Neural cell (in vitro differentiated cells): ENCODE data around the gene SHPK. TPM values are rescaled to one million over a fixed set of nuclear protein-coding genes. Genes with fewer than 3 reads are reported as not detected.

Experiments
- H2AFZ ChIP-seq: fragments of 200-600, 300-800 bp; sonication (generic), shearing (Covaris generic); 2 replicates; pipeline ENCODE4 v1.6.0; 2014; ENCODE audit warnings: low read depth, mild to moderate bottlenecking, antibody characterized with exemption, low read length, moderate library complexity
- H3F3A ChIP-seq: fragments of 200-600 bp; shearing (Covaris generic); 2 replicates; pipeline ENCODE4 v1.6.1; 2016; ENCODE audit warnings: mild to moderate bottlenecking, moderate library complexity, mixed read lengths, antibody characterized with exemption, low read length; ENCODE audit not compliant: insufficient read depth, poor library complexity, severe bottlenecking
- H3K27ac ChIP-seq: fragments of 200-600, 300-800 bp; sonication (generic), shearing (Covaris generic); 2 replicates; pipeline ENCODE4 v1.5.1; 2014; ENCODE audit warnings: mild to moderate bottlenecking, low read length, moderate library complexity
- H3K27me3 ChIP-seq: fragments of 300-800, 200-600 bp; sonication (generic), shearing (Covaris generic); 2 replicates; pipeline ENCODE4 v1.6.0; 2014; ENCODE audit warnings: mild to moderate bottlenecking, low read depth, low read length, moderate library complexity; ENCODE audit not compliant: insufficient read depth
- H3K36me3 ChIP-seq: fragments of 300-800, 200-600 bp; sonication (generic), shearing (Covaris generic); 2 replicates; pipeline ENCODE4 v1.5.1; 2014; ENCODE audit warnings: mild to moderate bottlenecking, antibody characterized with exemption, low read length, moderate library complexity; ENCODE audit not compliant: insufficient read depth
- H3K4me2 ChIP-seq: fragments of 300-800, 200-600 bp; sonication (generic), shearing (Covaris generic); 2 replicates; pipeline ENCODE4 v1.6.0; 2014; ENCODE audit warnings: mild to moderate bottlenecking, low read length
- H3K4me3 ChIP-seq: fragments of 300-800, 200-600 bp; sonication (generic), shearing (Covaris generic); 2 replicates; pipeline ENCODE4 v1.5.1; 2014; ENCODE audit warnings: mild to moderate bottlenecking, low read length, moderate library complexity
- H3K79me2 ChIP-seq: fragments of 200-600 bp; shearing (Covaris generic); replicated peaks from 2 replicates; pipeline ENCODE4 v1.6.0; 2014; ENCODE audit warnings: mild to moderate bottlenecking, low read length, moderate library complexity; ENCODE audit not compliant: insufficient read depth
- H3K9ac ChIP-seq: fragments of 300-800, 200-600 bp; sonication (generic), shearing (Covaris generic); 2 replicates; pipeline ENCODE4 v1.6.1; 2016; ENCODE audit warnings: mild to moderate bottlenecking, low read length, mixed read lengths
- H3K9me2 ChIP-seq: fragments of 200-600 bp; shearing (Covaris generic); 2 replicates; pipeline ENCODE4 v1.6.1; 2016; ENCODE audit warnings: mild to moderate bottlenecking, low read length, mixed read lengths; ENCODE audit not compliant: insufficient read depth
- H3K9me3 ChIP-seq: fragments of 200-600, 300-800 bp; sonication (generic), shearing (Covaris generic); 2 replicates; pipeline ENCODE4 v1.6.1; 2016; ENCODE audit warnings: mild to moderate bottlenecking, mixed run types, low read length, moderate library complexity, mixed read lengths
- H4K20me1 ChIP-seq: fragments of 200-600 bp; shearing (Covaris generic); 2 replicates; pipeline ENCODE4 v1.6.1; 2016; ENCODE audit warnings: mild to moderate bottlenecking, mixed run types; ENCODE audit not compliant: insufficient read depth
- EP300 ChIP-seq: fragments of 450-650 bp; conservative IDR thresholded peaks from 2 replicates; pipeline ENCODE4 v1.6.1; 2014; ENCODE audit warnings: antibody characterized with exemption, mild to moderate bottlenecking, moderate library complexity; ENCODE audit not compliant: poor library complexity, severe bottlenecking
- EZH2 ChIP-seq: fragments of 200-600, 300-800 bp; shearing (Covaris generic), sonication (generic); IDR thresholded peaks from 2 replicates; pipeline ENCODE4 v1.6.1; 2014; ENCODE audit warnings: antibody characterized with exemption, low read length, borderline replicate concordance, mild to moderate bottlenecking; ENCODE audit not compliant: insufficient read depth, poor library complexity, severe bottlenecking
- MXI1 ChIP-seq: fragments of 450-650 bp; conservative IDR thresholded peaks from 2 replicates; pipeline ENCODE4 v1.6.1; 2014; ENCODE audit warnings: antibody characterized with exemption, mild to moderate bottlenecking; ENCODE audit not compliant: poor library complexity, severe bottlenecking
- POLR2AphosphoS5 ChIP-seq: IDR thresholded peaks from 2 replicates; pipeline ENCODE4 v1.6.1; 2012
- RAD21 ChIP-seq: fragments of 450-650 bp; conservative IDR thresholded peaks from 2 replicates; pipeline ENCODE4 v1.6.1; 2014; ENCODE audit warnings: antibody characterized with exemption, mild to moderate bottlenecking, moderate library complexity
- SMC3 ChIP-seq: fragments of 450-650 bp; conservative IDR thresholded peaks from 2 replicates; pipeline ENCODE4 v1.6.1; 2014; ENCODE audit warnings: antibody characterized with exemption, mild to moderate bottlenecking, moderate library complexity; ENCODE audit not compliant: poor library complexity
- TAF1 ChIP-seq: IDR thresholded peaks from 2 replicates; pipeline ENCODE4 v1.6.1; 2012; ENCODE audit warnings: low read depth
- polyA plus RNA-seq: library from polyadenylated mRNA; depleted of rRNA; stranded (reverse); fragments of >200 nt; gene quantifications from 2 replicates; pipeline ENCODE4 v1.2.3, GENCODE V29; 2014
- TF ChIP-seq, protein P1 (sequence below): IDR thresholded peaks from 2 replicates; pipeline ENCODE4 v1.6.1; 2012; ENCODE audit warnings: borderline replicate concordance
- TF ChIP-seq, protein P2 (sequence below): fragments of 450-650 bp; IDR thresholded peaks from 2 replicates; pipeline ENCODE4 v1.5.1; 2014; ENCODE audit warnings: antibody characterized with exemption, mild to moderate bottlenecking, moderate library complexity; ENCODE audit not compliant: poor library complexity, severe bottlenecking

Gene SHPK
- polyA plus RNA-seq, 1 donor from 2014 or later, result 14.3 TPM

DNA sequence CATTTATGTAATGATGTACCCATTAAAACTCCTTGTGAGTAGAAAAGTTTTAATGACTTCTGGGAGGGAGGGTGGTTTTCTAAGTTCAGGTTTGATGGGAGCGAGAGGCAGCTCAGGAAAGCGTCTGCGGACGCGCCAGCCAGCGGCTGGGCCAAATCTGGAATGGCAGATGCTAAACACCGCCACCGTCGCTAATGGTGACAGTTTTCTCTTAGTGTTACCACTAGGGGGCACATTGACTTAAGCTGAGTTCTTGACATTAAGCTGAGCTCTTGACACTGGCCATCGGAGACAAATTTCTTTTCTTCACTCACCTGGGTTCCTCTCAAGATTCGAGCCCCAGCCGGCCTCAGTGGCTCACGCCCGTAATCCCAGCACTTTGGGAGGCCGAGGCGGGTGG lies 33.6 kb downstream of the SHPK start:
- Histone ChIP-seq H3K4me3 (no peak overlapping the region), H3K9me3 (no peaks in the 10 kb centered on the region), H3K4me2 (no peak overlapping the region)

DNA sequence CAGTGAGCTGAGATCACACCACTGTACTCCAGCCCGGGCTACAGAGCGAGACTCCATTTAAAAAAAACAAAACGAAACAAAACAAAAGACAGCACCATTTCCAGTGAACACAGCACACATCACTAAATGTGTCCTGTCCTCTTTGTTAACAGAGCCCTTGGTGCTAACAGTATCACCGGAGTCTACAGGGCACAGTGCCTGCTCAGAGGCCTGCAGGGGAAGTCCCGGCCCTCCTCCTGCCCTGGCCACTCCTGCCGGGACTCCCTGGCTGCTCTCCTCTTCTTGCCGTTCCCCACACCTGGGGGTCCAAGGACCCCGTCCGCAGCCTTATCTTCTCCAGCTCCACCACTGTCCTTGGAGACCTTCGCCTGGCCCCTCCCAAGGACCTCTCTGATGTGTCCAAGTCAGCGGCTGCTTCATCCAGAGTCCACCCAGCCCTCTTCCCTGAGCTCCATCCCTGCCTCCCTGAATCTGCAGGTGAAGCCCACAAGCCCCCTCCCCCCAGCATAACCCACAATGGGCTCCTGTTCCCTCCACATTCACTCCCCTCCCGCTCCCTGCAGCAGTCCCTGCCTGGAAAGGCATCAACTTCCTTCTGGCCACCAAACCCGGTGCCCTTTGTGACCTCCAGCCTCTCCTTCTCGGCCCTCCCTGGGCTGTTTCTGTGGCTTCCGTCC lies 35.4 kb downstream of the SHPK start:
- Histone ChIP-seq H3K4me2 (no peak overlapping the region), H3K27ac (no peak overlapping the region), H4K20me1 (no peaks in the 10 kb centered on the region), H3K9ac (no peak overlapping the region), H3K4me3 (no peak overlapping the region), H3K27me3 (no peaks in the 10 kb centered on the region), H3K79me2 (no peaks in the 10 kb centered on the region), H3F3A (no peaks in the 10 kb centered on the region), H3K36me3 (no peaks in the 10 kb centered on the region), H3K9me3 (no peaks in the 10 kb centered on the region), H3K9me2 (no peaks in the 10 kb centered on the region), H2AFZ (no peak overlapping the region)
- TF ChIP-seq TAF1, result no peak
- TF ChIP-seq, protein P1, sequence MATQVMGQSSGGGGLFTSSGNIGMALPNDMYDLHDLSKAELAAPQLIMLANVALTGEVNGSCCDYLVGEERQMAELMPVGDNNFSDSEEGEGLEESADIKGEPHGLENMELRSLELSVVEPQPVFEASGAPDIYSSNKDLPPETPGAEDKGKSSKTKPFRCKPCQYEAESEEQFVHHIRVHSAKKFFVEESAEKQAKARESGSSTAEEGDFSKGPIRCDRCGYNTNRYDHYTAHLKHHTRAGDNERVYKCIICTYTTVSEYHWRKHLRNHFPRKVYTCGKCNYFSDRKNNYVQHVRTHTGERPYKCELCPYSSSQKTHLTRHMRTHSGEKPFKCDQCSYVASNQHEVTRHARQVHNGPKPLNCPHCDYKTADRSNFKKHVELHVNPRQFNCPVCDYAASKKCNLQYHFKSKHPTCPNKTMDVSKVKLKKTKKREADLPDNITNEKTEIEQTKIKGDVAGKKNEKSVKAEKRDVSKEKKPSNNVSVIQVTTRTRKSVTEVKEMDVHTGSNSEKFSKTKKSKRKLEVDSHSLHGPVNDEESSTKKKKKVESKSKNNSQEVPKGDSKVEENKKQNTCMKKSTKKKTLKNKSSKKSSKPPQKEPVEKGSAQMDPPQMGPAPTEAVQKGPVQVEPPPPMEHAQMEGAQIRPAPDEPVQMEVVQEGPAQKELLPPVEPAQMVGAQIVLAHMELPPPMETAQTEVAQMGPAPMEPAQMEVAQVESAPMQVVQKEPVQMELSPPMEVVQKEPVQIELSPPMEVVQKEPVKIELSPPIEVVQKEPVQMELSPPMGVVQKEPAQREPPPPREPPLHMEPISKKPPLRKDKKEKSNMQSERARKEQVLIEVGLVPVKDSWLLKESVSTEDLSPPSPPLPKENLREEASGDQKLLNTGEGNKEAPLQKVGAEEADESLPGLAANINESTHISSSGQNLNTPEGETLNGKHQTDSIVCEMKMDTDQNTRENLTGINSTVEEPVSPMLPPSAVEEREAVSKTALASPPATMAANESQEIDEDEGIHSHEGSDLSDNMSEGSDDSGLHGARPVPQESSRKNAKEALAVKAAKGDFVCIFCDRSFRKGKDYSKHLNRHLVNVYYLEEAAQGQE, result no peak
- TF ChIP-seq EP300, result no peak
- TF ChIP-seq EZH2, result no peak
- no peak for TF ChIP-seq RAD21
- no peak for TF ChIP-seq POLR2AphosphoS5
- no peak for TF ChIP-seq MXI1
- no peak for TF ChIP-seq SMC3
- TF ChIP-seq, protein P2, sequence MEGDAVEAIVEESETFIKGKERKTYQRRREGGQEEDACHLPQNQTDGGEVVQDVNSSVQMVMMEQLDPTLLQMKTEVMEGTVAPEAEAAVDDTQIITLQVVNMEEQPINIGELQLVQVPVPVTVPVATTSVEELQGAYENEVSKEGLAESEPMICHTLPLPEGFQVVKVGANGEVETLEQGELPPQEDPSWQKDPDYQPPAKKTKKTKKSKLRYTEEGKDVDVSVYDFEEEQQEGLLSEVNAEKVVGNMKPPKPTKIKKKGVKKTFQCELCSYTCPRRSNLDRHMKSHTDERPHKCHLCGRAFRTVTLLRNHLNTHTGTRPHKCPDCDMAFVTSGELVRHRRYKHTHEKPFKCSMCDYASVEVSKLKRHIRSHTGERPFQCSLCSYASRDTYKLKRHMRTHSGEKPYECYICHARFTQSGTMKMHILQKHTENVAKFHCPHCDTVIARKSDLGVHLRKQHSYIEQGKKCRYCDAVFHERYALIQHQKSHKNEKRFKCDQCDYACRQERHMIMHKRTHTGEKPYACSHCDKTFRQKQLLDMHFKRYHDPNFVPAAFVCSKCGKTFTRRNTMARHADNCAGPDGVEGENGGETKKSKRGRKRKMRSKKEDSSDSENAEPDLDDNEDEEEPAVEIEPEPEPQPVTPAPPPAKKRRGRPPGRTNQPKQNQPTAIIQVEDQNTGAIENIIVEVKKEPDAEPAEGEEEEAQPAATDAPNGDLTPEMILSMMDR, result no peak

More for the DNA sequence above, 33.6 kb downstream of the SHPK start:
- Histone ChIP-seq H4K20me1 (no peaks in the 10 kb centered on the region), H3F3A (no peaks in the 10 kb centered on the region), H3K27me3 (no peaks in the 10 kb centered on the region), H3K9ac (no peak overlapping the region), H3K79me2 (no peaks in the 10 kb centered on the region), H3K27ac (no peak overlapping the region), H2AFZ (no peak overlapping the region), H3K9me2 (no peaks in the 10 kb centered on the region), H3K36me3 (no peaks in the 10 kb centered on the region)
- TF ChIP-seq, protein P2, result no peak
- TF ChIP-seq EP300 (no peak), TAF1 (no peak)
